Ramos (cell line): ENCODE results near the gene COL1A2.

Experiments used
- in situ Hi-C: fragments of 300-500 bp; cut with MboI; formaldehyde crosslinking; loops from one replicate; pipeline ENCODE4 v1.14.3; 2022; ENCODE audit warnings: low sequenced_read_pairs; ENCODE audit not compliant: unreplicated experiment

The COL1A2 gene

GRCh38 chr7:94382132-94382531, 12.6 kb upstream of the COL1A2 start:
- in situ Hi-C loops = no loop called here

GRCh38 chr7:94382746-94383145, 11.9 kb upstream of the COL1A2 start:
- in situ Hi-C loops = no loop called here

- in situ Hi-C loops = no loop called here
These were observed 10.4 kb upstream of the COL1A2 start for GRCh38 chr7:94384315-94384714.

- in situ Hi-C loops = no loop called here
These were observed 8.3 kb upstream of the COL1A2 start for GRCh38 chr7:94386416-94386815.

GRCh38 chr7:94388540-94388939, 6.2 kb upstream of the COL1A2 start:
- in situ Hi-C loops = no loop called here

- in situ Hi-C loops = no loop called here
These were observed 5.3 kb upstream of the COL1A2 start for GRCh38 chr7:94389381-94389780.

- in situ Hi-C loops = loop anchor here (10.0 kb wide), 1 partner anchor 487 kb away; the partner anchor contains the start of gene GNGT1
These were observed 2.8 kb upstream of the COL1A2 start for GRCh38 chr7:94391726-94392392.

GRCh38 chr7:94392393-94392786, 2.3 kb upstream of the COL1A2 start:
- in situ Hi-C loops = loop anchor here (10.0 kb wide), 1 partner anchor 488 kb away; the partner anchor contains the start of gene GNGT1

GRCh38 chr7:94393246-94394108, 1.2 kb upstream of the COL1A2 start:
- in situ Hi-C loops = loop anchor here (10.0 kb wide), 1 partner anchor 489 kb away; the partner anchor contains the start of gene GNGT1

- in situ Hi-C loops = loop anchor here (10.0 kb wide), 1 partner anchor 489 kb away; the partner anchor contains the start of gene GNGT1
These were observed 622 bp upstream of the COL1A2 start for GRCh38 chr7:94394109-94394436.

- in situ Hi-C loops = loop anchor here (10.0 kb wide), 1 partner anchor 491 kb away; the partner anchor contains the start of gene GNGT1
These were observed 694 bp downstream of the COL1A2 start for GRCh38 chr7:94395141-94396036.

- in situ Hi-C loops = loop anchor here (10.0 kb wide), 1 partner anchor 491 kb away; the partner anchor contains the start of gene GNGT1
These were observed 1.3 kb downstream of the COL1A2 start for GRCh38 chr7:94396037-94396431.

- in situ Hi-C loops = loop anchor here (10.0 kb wide), 1 partner anchor 492 kb away; the partner anchor contains the start of gene GNGT1
These were observed 1.9 kb downstream of the COL1A2 start for GRCh38 chr7:94396596-94396995.

- in situ Hi-C loops = loop anchor here (10.0 kb wide), 1 partner anchor 493 kb away; the partner anchor contains the start of gene GNGT1
These were observed 3.0 kb downstream of the COL1A2 start for GRCh38 chr7:94397722-94398121.

GRCh38 chr7:94398841-94399240, 4.1 kb downstream of the COL1A2 start:
- in situ Hi-C loops = loop anchor here (10.0 kb wide), 1 partner anchor 494 kb away; the partner anchor contains the start of gene GNGT1

- in situ Hi-C loops = no loop called here
These were observed 5.3 kb downstream of the COL1A2 start for GRCh38 chr7:94400022-94400421.

GRCh38 chr7:94400643-94401427, 6.1 kb downstream of the COL1A2 start:
- in situ Hi-C loops = no loop called here

GRCh38 chr7:94401428-94401814, 6.7 kb downstream of the COL1A2 start:
- in situ Hi-C loops = no loop called here

GRCh38 chr7:94403546-94403945, 8.9 kb downstream of the COL1A2 start:
- in situ Hi-C loops = no loop called here
